Measurements from ENCODE around the gene PSMD13. TPM values are rescaled to one million over a fixed set of nuclear protein-coding genes. Genes with fewer than 3 reads are reported as not detected.

The PSMD13 gene
- total RNA-seq, 1 experiment from 2014 or later = 141 TPM

DNA sequence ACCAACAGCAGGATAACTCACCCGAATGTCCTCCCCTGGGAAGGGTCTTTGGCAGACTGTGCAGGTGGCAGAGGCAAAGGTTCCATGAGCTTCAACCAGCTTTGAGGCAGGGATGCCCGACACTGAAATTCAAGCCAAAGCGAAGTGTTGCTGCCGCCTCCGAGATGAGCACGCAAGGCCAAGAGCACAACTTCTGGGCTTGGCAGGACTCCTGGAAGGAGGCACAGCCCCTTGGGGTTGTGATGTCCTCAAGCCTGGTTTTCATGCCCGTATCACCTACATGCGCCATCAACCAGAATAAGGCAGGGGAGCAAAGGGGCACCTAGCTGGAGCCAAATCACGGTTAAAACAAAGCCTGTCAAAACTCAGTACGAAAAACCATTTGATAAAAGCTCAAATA, 6.3 kb upstream of the PSMD13 start:
- Histone ChIP-seq H3K79me1 (ENCODE audit: insufficient read depth, low read depth, low read length, poor library complexity, severe bottlenecking) (no peaks in the 10 kb centered on the region), H3K27ac (ENCODE audit: insufficient read length, low read depth, low read length) (no peak overlapping the region), H3K9ac (ENCODE audit: extremely low read depth, insufficient read length, low read length) (no peak overlapping the region), H3K23ac (ENCODE audit: insufficient read length, low read depth, low read length) (no peak overlapping the region), H3K18ac (ENCODE audit: insufficient read length, low read depth, low read length) (no peak overlapping the region), H3K9me3 (ENCODE audit: control insufficient read depth, low read depth, low read length) (no peaks in the 10 kb centered on the region), H2BK15ac (ENCODE audit: low read depth, low read length) (no peak overlapping the region; the same call in 1 of the 2 replicates), H2BK20ac (ENCODE audit: low read depth, low read length, poor library complexity, severe bottlenecking) (no peak overlapping the region), H3K14ac (ENCODE audit: insufficient read depth, low read length) (no peak overlapping the region), H4K5ac (ENCODE audit: insufficient read length, low read depth, low read length) (no peak overlapping the region), H3K4ac (ENCODE audit: low read depth, low read length) (no peak overlapping the region), H2BK12ac (ENCODE audit: insufficient read length, low read depth, low read length) (no peak overlapping the region), H4K8ac (replicated peaks; ENCODE audit: insufficient read length, low read depth, low read length) (no peak overlapping the region), H3K4me1 (ENCODE audit: insufficient read depth, low read length) (no peaks in the 10 kb centered on the region), H4K91ac (ENCODE audit: insufficient read length, low read depth, low read length) (no peak overlapping the region), H2BK120ac (ENCODE audit: low read depth, low read length, poor library complexity, severe bottlenecking) (no peak overlapping the region), H2AFZ (ENCODE audit: low read length) (no peak overlapping the region), H2AK5ac (ENCODE audit: insufficient read length, low read length) (no peak overlapping the region), H2BK5ac (ENCODE audit: insufficient read length, low read length) (no peak overlapping the region), H3K23me2 (ENCODE audit: insufficient read length, low read depth, low read length, poor library complexity, severe bottlenecking) (no peaks in the 10 kb centered on the region), H3K56ac (ENCODE audit: insufficient read length, low read depth, low read length) (no peak overlapping the region), H3T11ph (ENCODE audit: low read length) (no peak overlapping the region), H3K79me2 (ENCODE audit: insufficient read depth, low read length) (no peaks in the 10 kb centered on the region), H3K4me2 (ENCODE audit: insufficient read depth, insufficient read length, low read length) (no peak overlapping the region), H4K20me1 (ENCODE audit: control insufficient read depth, insufficient read depth, insufficient read length) (no peaks in the 10 kb centered on the region), H3K27me3 (ENCODE audit: insufficient read depth, low read length) (no peaks in the 10 kb centered on the region; the same call in 1 of the 2 replicates)
- DNase-seq = no peak
- Mint-ChIP-seq H3K9me3 (no peaks in the 10 kb centered on the region), H3K4me3 (no peak overlapping the region), H3K36me3 (ENCODE audit: insufficient read depth in 1 of 3, low read depth in 3 of 3) (peaks cover 0 to 22% (median 3%) of the 10 kb centered on the region in 3 experiments; a peak in 4 of 7 replicates), H3K27ac (no peak overlapping the region), H3K27me3 (ENCODE audit: low read depth) (no peaks in the 10 kb centered on the region), H3K4me1 (peaks cover 0 to 6% of the 10 kb centered on the region in 2 experiments; a peak in 3 of 4 replicates)
- WGBS (ENCODE audit: extremely low coverage, insufficient read length, low lambda C conversion rate) = no CpG with 5 or more reads among the region's 10 CpGs
- TF ChIP-seq, protein P1, sequence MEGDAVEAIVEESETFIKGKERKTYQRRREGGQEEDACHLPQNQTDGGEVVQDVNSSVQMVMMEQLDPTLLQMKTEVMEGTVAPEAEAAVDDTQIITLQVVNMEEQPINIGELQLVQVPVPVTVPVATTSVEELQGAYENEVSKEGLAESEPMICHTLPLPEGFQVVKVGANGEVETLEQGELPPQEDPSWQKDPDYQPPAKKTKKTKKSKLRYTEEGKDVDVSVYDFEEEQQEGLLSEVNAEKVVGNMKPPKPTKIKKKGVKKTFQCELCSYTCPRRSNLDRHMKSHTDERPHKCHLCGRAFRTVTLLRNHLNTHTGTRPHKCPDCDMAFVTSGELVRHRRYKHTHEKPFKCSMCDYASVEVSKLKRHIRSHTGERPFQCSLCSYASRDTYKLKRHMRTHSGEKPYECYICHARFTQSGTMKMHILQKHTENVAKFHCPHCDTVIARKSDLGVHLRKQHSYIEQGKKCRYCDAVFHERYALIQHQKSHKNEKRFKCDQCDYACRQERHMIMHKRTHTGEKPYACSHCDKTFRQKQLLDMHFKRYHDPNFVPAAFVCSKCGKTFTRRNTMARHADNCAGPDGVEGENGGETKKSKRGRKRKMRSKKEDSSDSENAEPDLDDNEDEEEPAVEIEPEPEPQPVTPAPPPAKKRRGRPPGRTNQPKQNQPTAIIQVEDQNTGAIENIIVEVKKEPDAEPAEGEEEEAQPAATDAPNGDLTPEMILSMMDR (conservative IDR thresholded peaks at IDR 0.05) = no peak

Data from H9 (cell line).